Calu3 (cell line): ENCODE results near the gene CYTH1. TPM values are rescaled to one million over a fixed set of nuclear protein-coding genes. Genes with fewer than 3 reads are reported as not detected.

ENCODE experiments used
- BruUV-seq: library from RNA; stranded (reverse); fragments of 400-500 nt; replicated peaks from 2 replicates; lab custom pipeline; 2021; lab: Mats Ljungman, UMichigan
- CTCF ChIA-PET: fragments of 300-600 bp; sonication (Branson Sonifier 250); formaldehyde crosslinking; loops from one replicate; lab custom pipeline; 2022; ENCODE audit warnings: antibody characterized with exemption; lab: Charles Lee
- DNase-seq: peaks from one replicate; pipeline ENCODE4 v3.0.0; 2022
- H3K27ac Mint-ChIP-seq: one replicate; pipeline ENCODE4 v1.8.0; 2022; ENCODE audit warnings: mixed read lengths; ENCODE audit not compliant: unreplicated experiment
- H3K27me3 Mint-ChIP-seq: one replicate; pipeline ENCODE4 v1.8.0; 2022; ENCODE audit warnings: mixed read lengths; ENCODE audit not compliant: unreplicated experiment
- H3K36me3 Mint-ChIP-seq: one replicate; pipeline ENCODE4 v1.8.0; 2022; ENCODE audit warnings: mild to moderate bottlenecking, moderate library complexity, mixed read lengths; ENCODE audit not compliant: insufficient read depth, unreplicated experiment
- H3K4me1 Mint-ChIP-seq: one replicate; pipeline ENCODE4 v1.8.0; 2022; ENCODE audit warnings: mild to moderate bottlenecking, low read depth, mixed read lengths; ENCODE audit not compliant: unreplicated experiment
- H3K4me3 Mint-ChIP-seq: one replicate; pipeline ENCODE4 v1.8.0; 2022; ENCODE audit warnings: mild to moderate bottlenecking, low read depth, moderate library complexity, mixed read lengths; ENCODE audit not compliant: unreplicated experiment
- H3K9me3 Mint-ChIP-seq: one replicate; pipeline ENCODE4 v1.8.0; 2022; ENCODE audit warnings: low read depth, mixed read lengths; ENCODE audit not compliant: unreplicated experiment
- CTCF ChIP-seq: fragments of 200-600 bp; IDR thresholded peaks from one replicate; pipeline ENCODE4 v1.8.0; 2022; ENCODE audit warnings: antibody characterized with exemption; ENCODE audit not compliant: unreplicated experiment
- intact Hi-C: fragments of 100-400 bp; cut with micrococcal nuclease; formaldehyde crosslinking; loops from one replicate; pipeline ENCODE4 v1.10.0; 2022; ENCODE audit not compliant: unreplicated experiment
- total RNA-seq: library from RNA; stranded (reverse); gene quantifications from 2 replicates; pipeline ENCODE4 v1.2.3, GENCODE V29; 2022

CYTH1 gene
- total RNA-seq, 1 experiment from 2014 or later: 40.5 TPM

GRCh38 chr17:78822552-78822951 lies 40.5 kb upstream of the CYTH1 start:
- Mint-ChIP-seq H3K4me3 (no peak overlapping the region), H3K9me3 (no peaks in the 10 kb centered on the region), H3K27me3 (no peaks in the 10 kb centered on the region), H3K4me1 (no peaks in the 10 kb centered on the region), H3K27ac (no peak overlapping the region), H3K36me3 (peaks cover 80% of the 10 kb centered on the region)
- CTCF ChIA-PET: no interaction called here
- no TSS peak for BruUV-seq
- DNase-seq: no peak
- intact Hi-C loops: no loop called here
- TF ChIP-seq CTCF: no peak

GRCh38 chr17:78821961-78822360 lies 39.9 kb upstream of the CYTH1 start:
- H3K4me3 Mint-ChIP-seq: no peak overlapping the region
- H3K36me3 Mint-ChIP-seq: peaks cover 80% of the 10 kb centered on the region
- no TSS peak for BruUV-seq
- no peak overlapping the region for H3K27ac Mint-ChIP-seq
- no peak for DNase-seq
- H3K27me3 Mint-ChIP-seq: no peaks in the 10 kb centered on the region
- H3K4me1 Mint-ChIP-seq: no peaks in the 10 kb centered on the region
- no peaks in the 10 kb centered on the region for H3K9me3 Mint-ChIP-seq
- intact Hi-C loops: no loop called here
- CTCF ChIA-PET: no interaction called here
- no peak for TF ChIP-seq CTCF

GRCh38 chr17:78820841-78821240 lies 38.8 kb upstream of the CYTH1 start:
- DNase-seq: no peak
- Mint-ChIP-seq H3K4me1 (no peaks in the 10 kb centered on the region), H3K36me3 (peaks cover 86% of the 10 kb centered on the region), H3K9me3 (no peaks in the 10 kb centered on the region), H3K27ac (no peak overlapping the region), H3K27me3 (no peaks in the 10 kb centered on the region), H3K4me3 (no peak overlapping the region)
- no peak for TF ChIP-seq CTCF
- no TSS peak for BruUV-seq
- intact Hi-C loops: no loop called here
- CTCF ChIA-PET: no interaction called here

GRCh38 chr17:78819806-78820792 lies 38.0 kb upstream of the CYTH1 start:
- H3K27ac Mint-ChIP-seq: no peak overlapping the region
- no peak for DNase-seq
- intact Hi-C loops: no loop called here
- CTCF ChIA-PET: no interaction called here
- no TSS peak for BruUV-seq
- H3K4me1 Mint-ChIP-seq: no peaks in the 10 kb centered on the region
- H3K4me3 Mint-ChIP-seq: no peak overlapping the region
- TF ChIP-seq CTCF: no peak
- H3K9me3 Mint-ChIP-seq: no peaks in the 10 kb centered on the region
- H3K27me3 Mint-ChIP-seq: no peaks in the 10 kb centered on the region
- H3K36me3 Mint-ChIP-seq: peaks cover 81% of the 10 kb centered on the region
